Small intestine (tissue), 7 donors: ENCODE measurements around the gene NHERF2. TPM values are rescaled to one million over a fixed set of nuclear protein-coding genes. Genes with fewer than 3 reads are reported as not detected.

Source experiments
- DNase-seq, 2 donors: peaks; one replicate each; pipeline versions ENCODE4 v3.0.0 to v3.0.0-alpha.2; 2013
- FAIRE-seq: peaks from 2 replicates; lab custom pipeline; 2012; peaks lifted over from hg19 to GRCh38; lab: Jason Lieb, UNC
- H3K27ac ChIP-seq, 3 donors: one replicate each; pipeline ENCODE4 v1.5.1; 2013; ENCODE audit warnings: low read length in 2 of 3, mild to moderate bottlenecking in 2 of 3, control low read depth in 1 of 3, inconsistent platforms in 1 of 3, low read depth in 1 of 3, moderate library complexity in 1 of 3
- H3K27me3 ChIP-seq, 3 donors: one replicate each; pipeline ENCODE4 v1.6.1; 2013; ENCODE audit warnings: low read length in 3 of 3, inconsistent platforms in 1 of 3; ENCODE audit not compliant: control insufficient read depth in 3 of 3, insufficient read depth in 3 of 3
- H3K36me3 ChIP-seq, 3 donors: one replicate each; pipeline ENCODE4 v1.6.1; 2013; ENCODE audit warnings: low read length in 3 of 3, inconsistent platforms in 1 of 3, low read depth in 1 of 3, mild to moderate bottlenecking in 1 of 3, moderate library complexity in 1 of 3; ENCODE audit not compliant: control insufficient read depth in 3 of 3, insufficient read depth in 2 of 3
- H3K4me1 ChIP-seq, 3 donors: one replicate each; pipeline ENCODE4 v1.6.1; 2013; ENCODE audit warnings: low read length in 2 of 3, inconsistent platforms in 1 of 3, low read depth in 1 of 3, mild to moderate bottlenecking in 1 of 3, moderate library complexity in 1 of 3; ENCODE audit not compliant: control insufficient read depth in 3 of 3, insufficient read depth in 2 of 3
- H3K4me3 ChIP-seq, 3 donors: one replicate each; pipeline ENCODE4 v1.5.1; 2013; ENCODE audit warnings: low read length in 3 of 3, control low read depth in 1 of 3, inconsistent platforms in 1 of 3, low read depth in 1 of 3, mild to moderate bottlenecking in 1 of 3, moderate library complexity in 1 of 3
- H3K9me3 ChIP-seq, 2 donors: one replicate each; pipeline ENCODE4 v1.6.1; 2013; ENCODE audit warnings: low read depth in 1 of 2, low read length in 1 of 2; ENCODE audit not compliant: control insufficient read depth in 2 of 2, insufficient read depth in 1 of 2
- whole genome bisulfite sequencing, 3 donors: extraction: QIAGEN DNeasy Blood & Tissue Kit; methylation state at CpG; one replicate each; pipeline ENCODE4 v1.1.7; 2013; 5-methylcytosine and 5-hydroxymethylcytosine counted together
- polyA plus RNA-seq, 4 donors: library from polyadenylated mRNA; stranded (reverse) in 3 of 4; unstranded in 1 of 4; fragments of 200-250 nt in 3 of 4; fragments of 120-200 nt in 1 of 4; gene quantifications; one replicate each; pipeline versions ENCODE4 v1.2.1 to v1.2.3, GENCODE V29; 2013
- donor health status: healthy with polysubstance abuse.
- donor health status: control.
- donor health status: control.
- donor health status: Bipolar disorder and iron deficiency.
- donor health status: healthy.

NHERF2 gene
- polyA plus RNA-seq, 4 donors, result 15.7 to 76.1 (median 42.9) TPM

GRCh38 chr16:2040787-2041522 lies 14.3 kb downstream of the NHERF2 start:
- FAIRE-seq, result no peak
- H3K27me3 ChIP-seq, result no peaks in the 10 kb centered on the region
- DNase-seq, result peak in 1 of 2 donors; percentile 37
- peaks cover 0 to 84% (median 0%) of the 10 kb centered on the region in 3 donors for H3K36me3 ChIP-seq
- WGBS, 3 donors, result 64 to 78% (median 69%) methylated on average over 19 to 20 of the region's 20 CpGs
- H3K4me1 ChIP-seq, result peaks cover 0 to 59% (median 0%) of the 10 kb centered on the region in 3 donors
- H3K9me3 ChIP-seq, result no peaks in the 10 kb centered on the region
- peak overlapping the region in 2 of 3 donors; percentile 1 to 87 for H3K27ac ChIP-seq
- H3K4me3 ChIP-seq, result no peak overlapping the region

- no peak for FAIRE-seq
- peak overlapping the region; percentile 25 to 46 (median 45) for H3K27ac ChIP-seq
- H3K27me3 ChIP-seq, result no peaks in the 10 kb centered on the region
- no peak overlapping the region for H3K4me3 ChIP-seq
- no peak for DNase-seq
- H3K36me3 ChIP-seq, result peaks cover 0 to 75% (median 0%) of the 10 kb centered on the region in 3 donors
- WGBS, 3 donors, result 53 to 77% (median 66%) methylated on average over 13 to 22 of the region's 22 CpGs
- peaks cover 0 to 49% (median 0%) of the 10 kb centered on the region in 3 donors for H3K4me1 ChIP-seq
- H3K9me3 ChIP-seq, result no peaks in the 10 kb centered on the region
Observed at GRCh38 chr16:2042171-2042985, 15.7 kb downstream of the NHERF2 start.

GRCh38 chr16:2042986-2043666 lies 16.4 kb downstream of the NHERF2 start:
- peak in 1 of 2 donors; percentile 37 for DNase-seq
- peaks cover 0 to 42% (median 0%) of the 10 kb centered on the region in 3 donors for H3K4me1 ChIP-seq
- H3K36me3 ChIP-seq, result peaks cover 0 to 68% (median 0%) of the 10 kb centered on the region in 3 donors
- no peaks in the 10 kb centered on the region for H3K9me3 ChIP-seq
- 60 to 74% (median 64%) methylated on average over 11 of the region's 11 CpGs for WGBS, 3 donors
- no peak for FAIRE-seq
- H3K27ac ChIP-seq, result peak overlapping the region in 2 of 3 donors; percentile 12 to 22
- no peak overlapping the region for H3K4me3 ChIP-seq
- H3K27me3 ChIP-seq, result no peaks in the 10 kb centered on the region

- peaks cover 0 to 43% (median 0%) of the 10 kb centered on the region in 3 donors for H3K4me1 ChIP-seq
Observed at GRCh38 chr16:2043667-2044451, 17.2 kb downstream of the NHERF2 start.

GRCh38 chr16:2044541-2044940 lies 17.8 kb downstream of the NHERF2 start:
- Histone ChIP-seq H3K9me3 (no peaks in the 10 kb centered on the region), H3K36me3 (peaks cover 0 to 58% (median 0%) of the 10 kb centered on the region in 3 donors), H3K4me3 (no peak overlapping the region), H3K4me1 (peaks cover 0 to 37% (median 0%) of the 10 kb centered on the region in 3 donors), H3K27me3 (no peaks in the 10 kb centered on the region), H3K27ac (no peak overlapping the region)
- FAIRE-seq, result no peak
- DNase-seq, result no peak
- 86 to 91% (median 91%) methylated on average over 17 to 22 of the region's 22 CpGs for WGBS, 3 donors

More at GRCh38 chr16:2043667-2044451, 17.2 kb downstream of the NHERF2 start:
- 50 to 56% (median 54%) methylated on average over 26 of the region's 26 CpGs for WGBS, 3 donors
- Histone ChIP-seq H3K36me3 (peaks cover 0 to 62% (median 0%) of the 10 kb centered on the region in 3 donors), H3K9me3 (no peaks in the 10 kb centered on the region), H3K4me3 (no peak overlapping the region), H3K27ac (peak overlapping the region in 1 of 3 donors; percentile 22), H3K27me3 (no peaks in the 10 kb centered on the region)
- FAIRE-seq (no peak), DNase-seq (no peak)

GRCh38 chr16:2045965-2046892 lies 19.5 kb downstream of the NHERF2 start:
- Histone ChIP-seq H3K36me3 (peaks cover 0 to 56% (median 0%) of the 10 kb centered on the region in 3 donors), H3K9me3 (no peaks in the 10 kb centered on the region), H3K27me3 (no peaks in the 10 kb centered on the region), H3K4me1 (peaks cover 0 to 21% (median 0%) of the 10 kb centered on the region in 3 donors), H3K27ac (no peak overlapping the region), H3K4me3 (no peak overlapping the region)
- no peak for FAIRE-seq
- no peak for DNase-seq
- 85 to 86% (median 86%) methylated on average over 21 of the region's 21 CpGs for WGBS, 3 donors

- Histone ChIP-seq H3K4me1 (peaks cover 0 to 18% (median 0%) of the 10 kb centered on the region in 3 donors), H3K36me3 (peaks cover 0 to 59% (median 0%) of the 10 kb centered on the region in 3 donors), H3K27ac (peak overlapping the region in 2 of 3 donors; percentile 47 to 61), H3K27me3 (no peaks in the 10 kb centered on the region), H3K4me3 (peak overlapping the region in 2 of 3 donors; percentile 87 to 91), H3K9me3 (no peaks in the 10 kb centered on the region)
- DNase-seq (no peak), FAIRE-seq (no peak)
- 12 to 21% (median 14%) methylated on average over 8 of the region's 8 CpGs for WGBS, 3 donors
Observed at GRCh38 chr16:2046893-2047329, 20.2 kb downstream of the NHERF2 start.
